Heart right ventricle (tissue), 16 donors: ENCODE results near the gene GPHN. TPM values are rescaled to one million over a fixed set of nuclear protein-coding genes. Genes with fewer than 3 reads are reported as not detected.

ENCODE experiments used
- ATAC-seq, 8 donors: fragments of 200-7000 bp; cut with Tn5 transposase; one replicate each; pipeline ENCODE4 v1.9.1; 2020; ENCODE audit warnings: mild to moderate bottlenecking in 8 of 8, moderate library complexity in 8 of 8, moderate number of reproducible peaks in 1 of 8
- DNase-seq, 2 donors: peaks; one replicate each; pipeline ENCODE4 v3.0.0-alpha.2; 2020
- H3K27ac ChIP-seq, 10 donors: fragments of 200-600 bp; sonication (generic) in 2 of 10; one replicate each; pipeline versions ENCODE4 v1.5.0 to v1.8.0; 2020 to 2022; ENCODE audit warnings: mild to moderate bottlenecking in 3 of 10
- H3K27me3 ChIP-seq, 7 donors: fragments of 200-600 bp; one replicate each; pipeline ENCODE4 v1.8.0; 2021 to 2022; ENCODE audit warnings: mild to moderate bottlenecking in 2 of 7
- H3K36me3 ChIP-seq, 9 donors: fragments of 200-600 bp; sonication (generic) in 1 of 9; one replicate each; pipeline versions ENCODE4 v1.5.0 to v1.8.0; 2020 to 2022; ENCODE audit warnings: mild to moderate bottlenecking in 2 of 9
- H3K4me1 ChIP-seq, 9 donors: fragments of 200-600 bp; sonication (generic) in 1 of 9; one replicate each; pipeline versions ENCODE4 v1.5.0 to v1.8.0; 2020 to 2022; ENCODE audit warnings: mild to moderate bottlenecking in 4 of 9
- H3K4me3 ChIP-seq, 10 donors: fragments of 200-600 bp; sonication (generic) in 2 of 10; one replicate each; pipeline versions ENCODE4 v1.5.0 to v1.8.0; 2020 to 2022; ENCODE audit warnings: mild to moderate bottlenecking in 7 of 10, moderate library complexity in 2 of 10
- H3K9me3 ChIP-seq, 11 donors: fragments of 200-600 bp in 10 of 11; sonication (generic) in 2 of 11; one replicate each; pipeline versions ENCODE4 v1.5.0 to v1.8.0; 2013 to 2022; ENCODE audit warnings: mild to moderate bottlenecking in 2 of 11, control low read depth in 1 of 11, moderate library complexity in 1 of 11
- CTCF ChIP-seq, 9 donors: fragments of 200-600 bp; sonication (generic) in 2 of 9; IDR thresholded peaks; one replicate each; pipeline versions ENCODE4 v1.5.0 to v1.8.0; 2021 to 2022; ENCODE audit warnings: antibody characterized with exemption in 9 of 9, mild to moderate bottlenecking in 5 of 9, moderate library complexity in 1 of 9
- WGBS, 2 donors: extraction: QIAGEN DNeasy Blood & Tissue Kit; methylation state at CpG; one replicate each; pipeline ENCODE4 v1.1.7; 2013; ENCODE audit warnings: inconsistent platforms in 1 of 2; 5-methylcytosine and 5-hydroxymethylcytosine counted together
- intact Hi-C, 10 donors: fragments of 100-400 bp; cut with DNase I; formaldehyde crosslinking; loops; one replicate each; pipeline versions ENCODE4 v1.11.1 to v1.14.2; 2022
- polyA plus RNA-seq, 2 donors: library from polyadenylated mRNA; stranded (reverse); fragments of 200-250 nt; gene quantifications; one replicate each; pipeline ENCODE4 v1.2.3, GENCODE V29; 2013
- total RNA-seq, 10 donors: library from RNA; stranded (reverse); fragmentation: NEBNext Ultra II Directional in 3 of 10; extraction: Animal tissue kit (Norgen Biotek cat#: 25700) in 3 of 10; gene quantifications; one replicate each; pipeline versions ENCODE4 v1.2.1 to v1.2.4, GENCODE V29; 2021 to 2023
- donor health status: Arrhythmogenic right ventricular cardiomyopathy.
- donor health status: ischemic (EF 13 %, LVEDD 7.1; RV severe dilation, severe dysfunction).
- donor health status: healthy with polysubstance abuse.
- donor health status: DM: no; HTN: yes; CAD: no.
- donor health status: DM: no; HTN: no; CAD: no.
- donor health status: ischemic (EF 25% LVEDD 6.9; RV normal size, moderate dysfunction).
- donor health status: ischemic (EF 25% LVEDD 5.7; RV mildly dilated, moderate dysfunction).
- donor health status: healthy.
- donor health status: DM: yes; HTN: yes; CAD: no.
- donor health status: Ischemic cardiomyopathy.
- donor health status: ischemic (EF 35%, LVEDD 5.7; RV mildly dilated, moderate dysfunction).
- donor health status: nonischemic (EF 11% LVEDD 7.7; RV severe dilation, severe dysfunction).
- donor health status: DM: yes; HTN: yes; CAD: no.
- donor health status: PGD.
- donor health status: ischemic (EF 29% LVEDD 5.4; RV normal size, mild dysfunction).
- donor health status: nonischemic (EF 23%, LVEDD 6.1; RV moderate dilation, normal function).

The GPHN gene
- total and polyA plus RNA-seq, 12 donors = 12.2 to 48.0 (median 32.2) TPM

DNA sequence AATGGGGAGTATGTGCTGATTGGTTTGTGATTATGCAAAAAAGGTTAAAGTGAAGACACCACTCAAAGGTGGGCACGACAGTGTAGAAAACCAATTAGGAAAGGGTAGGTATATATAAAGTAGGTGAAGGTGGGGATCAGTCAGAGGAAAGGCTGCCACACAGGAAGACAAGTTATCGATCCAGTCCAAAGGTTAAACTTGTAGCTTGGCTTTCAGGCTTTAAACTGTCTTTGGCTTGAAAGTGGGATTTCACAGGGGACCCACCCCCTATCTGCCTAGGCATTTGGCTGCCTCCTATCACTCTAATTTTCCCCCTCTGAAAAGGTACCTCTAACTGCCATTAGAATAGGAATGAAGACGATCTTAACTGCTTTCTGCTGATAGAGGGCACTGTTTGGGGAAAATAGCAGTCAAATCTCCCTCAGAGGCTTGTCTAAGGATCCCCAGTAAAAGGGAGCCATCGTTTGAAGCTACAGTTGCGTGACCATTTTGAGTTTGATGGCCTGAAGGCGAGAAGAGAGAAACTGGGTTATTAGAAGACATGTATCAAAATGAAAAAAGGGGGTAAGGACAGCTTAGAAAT, 250.2 kb downstream of the GPHN start:
- WGBS, 2 donors = 85 to 87% methylated on average over 6 of the region's 6 CpGs
- no peak for ATAC-seq
- Histone ChIP-seq H3K9me3 (no peaks in the 10 kb centered on the region), H3K27ac (no peak overlapping the region), H3K4me3 (no peak overlapping the region), H3K4me1 (no peaks in the 10 kb centered on the region), H3K36me3 (no peaks in the 10 kb centered on the region), H3K27me3 (no peaks in the 10 kb centered on the region)
- no peak for DNase-seq
- intact Hi-C loops = no loop called here
- TF ChIP-seq CTCF (IDR thresholded peaks at IDR 0.05) = no peak

GRCh38 chr14:66772146-66772545, 264.2 kb downstream of the GPHN start:
- intact Hi-C loops = no loop called here

DNA sequence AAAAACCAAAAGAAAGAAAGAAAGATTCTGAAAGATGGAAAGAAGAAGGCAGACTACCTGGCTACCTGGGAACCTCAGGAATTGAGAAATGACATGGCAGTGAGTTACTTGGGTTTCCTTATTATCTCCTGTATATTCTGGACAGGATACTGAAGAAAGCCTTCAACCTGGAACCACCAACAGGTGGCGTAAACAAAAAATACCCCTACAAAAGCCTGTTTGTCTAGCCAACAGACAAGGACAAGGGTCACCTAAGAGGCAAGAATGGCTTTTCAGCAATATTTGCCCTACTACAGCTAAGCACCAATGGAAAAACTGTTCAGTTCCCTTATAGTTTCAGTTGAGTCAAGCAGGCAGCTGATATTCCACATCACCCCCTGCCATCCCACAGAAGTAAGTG, 274.9 kb downstream of the GPHN start:
- Histone ChIP-seq H3K27ac (no peak overlapping the region), H3K9me3 (no peaks in the 10 kb centered on the region), H3K4me3 (no peak overlapping the region), H3K36me3 (no peaks in the 10 kb centered on the region), H3K4me1 (no peaks in the 10 kb centered on the region), H3K27me3 (no peaks in the 10 kb centered on the region)
- 96 to 100% methylated on average over 1 of the region's 1 CpG for WGBS, 2 donors
- intact Hi-C loops = no loop called here
- ATAC-seq = no peak
- no peak for TF ChIP-seq CTCF (IDR thresholded peaks at IDR 0.05)
- no peak for DNase-seq

More at GRCh38 chr14:66772146-66772545, 264.2 kb downstream of the GPHN start:
- 72% methylated on average over 2 of the region's 2 CpGs for WGBS, 2 donors
- Histone ChIP-seq H3K27ac (no peak overlapping the region), H3K9me3 (peaks cover 0 to 8% (median 0%) of the 10 kb centered on the region in 11 donors), H3K36me3 (no peaks in the 10 kb centered on the region), H3K4me1 (no peaks in the 10 kb centered on the region), H3K4me3 (no peak overlapping the region), H3K27me3 (no peaks in the 10 kb centered on the region)
- no peak for TF ChIP-seq CTCF (IDR thresholded peaks at IDR 0.05)
- DNase-seq (no peak), ATAC-seq (no peak)

DNA sequence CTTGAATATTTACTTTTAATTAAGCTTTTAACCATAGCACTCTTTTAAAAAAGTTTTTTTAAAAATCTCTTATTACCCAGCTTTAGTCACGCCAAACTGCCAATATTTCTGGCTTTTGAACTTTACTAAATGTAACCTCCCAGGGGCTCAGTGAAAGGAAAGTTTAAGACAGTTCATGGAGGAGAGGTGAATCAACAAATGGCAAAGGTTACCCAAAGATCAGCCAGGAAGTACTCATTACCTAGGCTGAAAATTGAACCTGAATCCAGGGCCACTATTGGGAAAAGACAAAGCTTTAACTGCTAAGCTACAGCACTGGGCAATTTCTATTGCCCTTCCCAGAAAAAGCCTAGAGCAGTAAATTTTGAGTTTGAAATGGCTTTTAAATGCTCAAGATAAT, 282.2 kb downstream of the GPHN start:
- no peak overlapping the region for H3K27ac ChIP-seq
- H3K27me3 ChIP-seq = no peaks in the 10 kb centered on the region
- H3K9me3 ChIP-seq = peaks cover 0 to 39% (median 7%) of the 10 kb centered on the region in 11 donors
- intact Hi-C loops = no loop called here
- TF ChIP-seq CTCF (IDR thresholded peaks at IDR 0.05) = no peak
- H3K36me3 ChIP-seq = no peaks in the 10 kb centered on the region
- DNase-seq (no peak), ATAC-seq (no peak)
- H3K4me1 ChIP-seq = no peaks in the 10 kb centered on the region
- H3K4me3 ChIP-seq = no peak overlapping the region
- 94 to 96% methylated on average over 1 of the region's 1 CpG for WGBS, 2 donors
